ENCODE measurements around the gene PKIB.
"Not testable (repeated sequence)": the region's sequence is repeated elsewhere in the genome, so short reads cannot be mapped to it uniquely, and the experiment has no call there.

The PKIB gene

GRCh38 chr6:122740091-122740490 is 129.9 kb downstream of the PKIB start:
- no peak for DNase-seq (ENCODE audit: low read depth)
- TF ChIP-seq CTCF (IDR thresholded peaks at IDR 0.05; ENCODE audit: low read length, missing control alignments) = no peak
- no peak overlapping the region for H3K4me3 ChIP-seq (replicated peaks; ENCODE audit: low read depth, low read length)

DNA sequence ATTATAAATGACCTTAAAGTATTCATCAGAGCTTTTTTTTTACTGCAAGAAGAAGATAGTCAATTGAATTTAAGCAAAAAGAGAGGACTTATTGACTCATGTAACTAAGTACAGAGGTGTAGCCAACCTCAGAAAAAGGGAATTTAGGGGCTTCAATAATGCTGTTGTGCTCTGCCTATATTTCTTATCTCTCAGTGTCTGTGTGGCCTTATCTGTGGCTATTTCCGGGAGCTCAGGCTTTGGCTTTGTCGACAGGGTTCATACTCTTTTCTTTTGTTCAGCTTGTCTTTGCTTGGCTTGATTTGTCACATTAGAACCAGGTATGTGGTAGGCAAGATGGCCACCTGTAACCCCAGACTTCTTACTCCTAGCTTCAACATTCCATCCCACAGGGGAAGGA is 130.7 kb downstream of the PKIB start:
- DNase-seq (ENCODE audit: low read depth) = no peak
- TF ChIP-seq CTCF (IDR thresholded peaks at IDR 0.05; ENCODE audit: low read length, missing control alignments) = no peak
- H3K4me3 ChIP-seq (replicated peaks; ENCODE audit: low read depth, low read length) = no peak overlapping the region

DNA sequence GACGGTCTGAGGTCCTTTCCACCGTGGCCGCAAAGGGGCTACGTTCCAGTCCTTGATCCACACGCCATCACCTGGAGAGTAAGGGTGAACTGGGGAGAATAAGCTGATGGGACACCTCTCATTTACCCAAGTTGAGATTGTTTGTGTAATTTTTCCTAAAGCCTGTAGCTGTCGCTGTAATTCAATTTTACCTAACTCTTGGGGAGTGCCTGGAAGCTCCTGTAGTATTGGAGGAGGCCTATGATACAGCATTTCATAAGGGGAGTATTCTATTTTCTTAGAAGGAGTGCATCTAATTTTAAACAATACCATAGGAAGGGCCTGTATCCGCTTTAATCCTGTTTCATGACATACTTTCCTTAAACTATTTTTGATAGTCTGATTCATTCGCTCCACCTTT is 134.0 kb downstream of the PKIB start:
- H3K4me3 ChIP-seq (replicated peaks; ENCODE audit: low read depth, low read length) = not testable (repeated sequence)
- peak; percentile 20 for DNase-seq (ENCODE audit: low read depth)
- peak; percentile 42 for TF ChIP-seq CTCF (IDR thresholded peaks at IDR 0.05; ENCODE audit: low read length, missing control alignments)

DNA sequence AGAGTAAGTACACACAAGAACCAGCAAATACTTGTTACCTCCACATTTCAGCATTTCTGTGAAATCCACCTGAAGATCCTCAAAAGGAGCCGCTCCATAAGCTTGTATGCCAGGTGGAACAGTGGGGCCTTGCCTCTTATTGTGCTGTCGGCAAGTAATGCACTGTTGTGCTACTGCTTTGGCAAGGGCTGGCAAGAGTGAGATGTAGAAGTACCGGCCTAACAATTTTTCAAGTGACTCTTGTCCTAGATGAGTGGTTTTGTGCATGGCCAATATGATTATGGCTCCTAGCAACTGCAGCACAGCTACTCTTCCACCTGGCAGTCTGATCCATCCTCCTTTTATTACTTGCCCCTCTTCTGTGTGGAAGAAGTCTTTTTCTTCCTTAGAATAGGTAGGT is 134.7 kb downstream of the PKIB start:
- DNase-seq (ENCODE audit: low read depth); H3K4me3 ChIP-seq (replicated peaks; ENCODE audit: low read depth, low read length): not testable (repeated sequence)

GRCh38 chr6:122746688-122747087 is 136.5 kb downstream of the PKIB start:
- no peak for DNase-seq (ENCODE audit: low read depth)
- no peak for TF ChIP-seq CTCF (IDR thresholded peaks at IDR 0.05; ENCODE audit: low read length, missing control alignments)
- no peak overlapping the region for H3K4me3 ChIP-seq (replicated peaks; ENCODE audit: low read depth, low read length)

GRCh38 chr6:122747573-122747972 is 137.4 kb downstream of the PKIB start:
- DNase-seq (ENCODE audit: low read depth) = no peak
- TF ChIP-seq CTCF (IDR thresholded peaks at IDR 0.05; ENCODE audit: low read length, missing control alignments) = no peak
- no peak overlapping the region for H3K4me3 ChIP-seq (replicated peaks; ENCODE audit: low read depth, low read length)

DNA sequence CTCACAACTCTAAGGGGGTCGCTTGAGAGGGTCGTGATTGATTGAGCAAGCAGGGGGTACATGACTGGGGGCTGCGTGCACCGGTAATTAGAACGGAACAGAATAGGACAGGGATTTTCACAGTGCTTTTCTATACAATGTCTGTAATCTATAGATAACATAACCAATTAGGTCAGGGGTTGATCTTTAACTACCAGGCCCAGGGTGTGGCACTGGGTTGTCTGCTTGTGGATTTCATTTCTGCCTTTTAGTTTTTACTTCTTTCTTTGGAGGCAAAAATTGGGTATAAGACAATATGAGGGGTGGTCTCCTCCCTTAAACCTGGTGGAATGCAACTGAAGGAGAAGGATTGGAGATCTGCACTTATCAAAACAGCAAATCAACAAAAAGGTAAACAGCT is 138.7 kb downstream of the PKIB start:
- not testable (repeated sequence) for DNase-seq (ENCODE audit: low read depth); H3K4me3 ChIP-seq (replicated peaks; ENCODE audit: low read depth, low read length)

GRCh38 chr6:122749451-122750050 is 139.3 kb downstream of the PKIB start:
- no peak for TF ChIP-seq CTCF (IDR thresholded peaks at IDR 0.05; ENCODE audit: low read length, missing control alignments)
- DNase-seq (ENCODE audit: low read depth) = no peak
- H3K4me3 ChIP-seq (replicated peaks; ENCODE audit: low read depth, low read length) = no peak overlapping the region
